Measurements from ENCODE around the gene OR2A7.
"Not testable (repeated sequence)": the region's sequence is repeated elsewhere in the genome, so short reads cannot be mapped to it uniquely, and the experiment has no call there.

The OR2A7 gene

DNA sequence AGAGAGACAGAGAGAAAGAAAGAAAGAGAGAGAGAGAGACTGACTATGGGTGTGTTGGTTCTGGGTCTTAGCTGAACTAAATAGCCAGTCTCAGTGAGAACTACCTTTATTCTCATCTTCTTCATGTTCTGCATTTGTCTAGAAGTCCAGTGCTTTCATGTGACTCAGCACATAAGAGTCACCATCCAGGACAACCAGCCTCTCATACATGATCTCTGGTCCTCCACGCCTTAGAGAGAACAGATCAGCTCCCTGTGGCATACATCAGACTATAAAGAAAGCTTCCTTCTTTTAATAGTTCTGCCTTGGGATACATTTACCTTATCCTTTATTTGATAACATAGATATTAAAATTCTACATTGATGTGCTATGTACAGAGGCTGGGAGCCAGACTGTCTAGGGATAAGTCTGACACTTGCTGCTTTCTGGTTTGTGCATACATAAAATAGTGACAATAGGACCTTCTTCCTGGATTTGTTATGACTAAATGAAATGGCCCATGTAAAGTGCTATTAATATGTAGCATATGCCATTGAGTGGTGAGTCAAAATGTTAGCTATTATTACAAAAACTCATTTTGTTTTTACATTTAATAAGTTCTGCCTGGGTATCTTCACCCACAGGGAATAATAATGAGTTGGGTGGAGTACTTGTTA, 16.8 kb downstream of the OR2A7 start:
- not testable (repeated sequence) for DNase-seq

DNA sequence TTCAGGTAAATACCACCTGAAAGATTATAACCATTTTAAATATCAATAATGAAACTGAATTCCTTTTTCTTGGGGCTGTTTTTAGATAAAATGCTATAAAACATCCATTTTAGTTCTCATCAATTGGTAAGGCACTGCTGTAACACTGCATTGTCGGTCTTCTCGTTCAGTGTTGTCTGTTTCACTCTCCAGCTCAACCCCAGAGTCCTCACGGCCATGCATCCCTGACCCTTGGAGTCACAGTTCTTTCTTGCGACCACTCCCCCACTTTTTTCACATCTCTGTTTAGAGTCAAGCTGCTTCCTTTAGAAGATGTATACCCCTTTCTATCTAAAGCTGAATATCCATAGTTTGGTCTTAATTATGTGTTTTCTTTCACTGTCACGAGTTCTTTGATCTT, 17.6 kb downstream of the OR2A7 start:
- not testable (repeated sequence) for DNase-seq

DNA sequence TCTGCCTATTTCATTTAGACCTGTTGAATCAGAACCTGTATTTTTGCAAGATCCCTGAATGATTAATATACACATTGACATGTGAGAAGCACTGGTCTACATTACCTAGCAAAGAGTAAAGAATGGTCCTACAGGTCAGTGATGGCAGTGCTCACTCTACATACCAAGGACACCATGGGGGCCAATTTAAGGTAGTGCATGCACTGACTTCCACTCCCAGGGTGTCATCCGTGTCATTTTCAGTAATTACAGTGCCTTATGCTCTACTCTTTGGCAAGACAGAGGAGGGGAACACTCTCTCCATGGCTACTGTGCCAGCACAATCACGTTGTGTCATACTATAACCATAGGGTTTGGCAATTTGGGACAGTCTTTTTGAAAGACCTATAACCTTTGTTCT, 19.2 kb downstream of the OR2A7 start:
- not testable (repeated sequence) for DNase-seq

DNA sequence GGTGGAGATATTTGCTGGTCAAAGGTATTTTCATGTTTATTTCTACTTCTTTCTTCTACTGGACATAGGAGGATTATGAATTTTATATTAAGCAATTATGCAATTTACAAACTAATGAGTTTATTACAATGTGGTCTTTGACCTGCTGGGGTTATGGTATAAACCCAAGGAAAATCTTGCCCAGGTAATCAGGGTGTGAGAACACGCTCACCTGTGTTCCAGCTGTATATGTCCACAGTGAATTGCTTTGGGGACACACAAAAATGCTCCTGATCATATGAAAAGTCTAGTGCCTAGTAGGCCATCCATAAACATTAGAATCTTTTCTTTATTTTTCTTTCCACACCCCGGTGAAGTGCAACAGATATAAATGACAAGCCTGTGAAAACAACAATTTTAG, 25.2 kb downstream of the OR2A7 start, which contains the start of gene OR2A42:
OR2A42 (minus strand) TSS at position 241 of the 400 bp plus-strand sequence. CDS start 6,762 bp downstream, outside the sequence.
- DNase-seq, result not testable (repeated sequence)

DNA sequence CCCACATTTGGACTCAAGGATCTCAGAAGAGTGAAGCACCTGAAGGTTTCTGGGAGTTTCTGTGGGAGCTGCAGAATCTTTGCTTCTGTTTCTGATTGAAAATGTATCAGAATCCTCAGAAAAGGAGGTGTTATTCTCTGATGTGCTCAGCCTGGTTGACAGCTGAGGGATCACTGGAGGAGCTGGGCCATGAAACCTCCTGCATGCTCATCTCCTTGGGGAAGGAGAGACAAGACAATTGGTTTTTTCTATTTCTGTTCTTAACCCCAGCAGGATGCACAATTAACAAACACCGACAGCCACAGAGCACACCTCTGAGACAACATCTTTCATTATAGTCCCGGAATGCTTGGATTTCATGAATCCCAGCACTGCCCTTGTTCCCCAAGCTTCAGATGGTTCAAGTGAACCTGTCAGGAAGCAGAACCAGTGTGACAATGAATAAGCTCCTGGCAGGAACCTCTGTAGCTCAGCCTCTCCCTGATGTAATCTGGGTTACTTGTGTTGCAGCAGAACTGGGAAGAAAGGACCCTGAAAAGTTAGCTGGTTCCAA, 26.0 kb downstream of the OR2A7 start:
- DNase-seq, result not testable (repeated sequence)

DNA sequence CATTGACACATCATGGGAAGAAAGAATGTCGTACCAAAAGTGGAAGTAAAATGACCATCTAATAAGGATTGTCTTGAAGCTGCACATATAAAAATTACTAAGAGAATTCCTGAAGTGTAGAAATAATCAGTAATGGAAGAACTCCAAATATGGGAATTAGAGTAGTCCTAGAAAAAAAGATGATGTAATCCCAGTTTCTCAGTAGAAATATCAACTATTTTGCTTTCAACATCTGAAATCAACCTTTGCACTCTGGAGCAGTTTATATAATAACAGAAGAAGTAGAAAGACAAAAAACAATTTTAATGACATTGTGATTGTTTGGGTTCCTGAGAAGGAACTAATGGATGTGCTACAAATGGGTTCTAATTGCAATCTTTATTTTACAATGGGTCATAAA, 31.6 kb downstream of the OR2A7 start:
- not testable (repeated sequence) for DNase-seq

DNA sequence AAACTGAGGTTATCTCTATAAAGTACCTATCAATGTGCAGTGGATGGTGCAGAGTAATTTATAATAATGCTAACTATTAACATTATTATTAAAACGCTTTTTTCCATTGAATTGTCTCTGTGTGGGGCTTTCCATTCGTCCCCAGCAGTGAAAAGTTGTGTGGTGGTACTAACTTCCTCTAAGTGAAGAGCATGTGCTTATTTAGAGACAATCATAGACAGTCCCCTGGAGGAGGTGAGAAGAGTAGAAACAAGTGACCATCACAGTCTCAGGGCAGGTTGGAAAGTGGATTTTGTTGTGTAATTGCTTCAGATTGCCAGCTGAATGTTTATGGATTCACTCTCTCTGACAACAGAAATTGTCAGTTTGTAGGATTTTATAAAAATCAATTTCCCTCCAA, 33.6 kb downstream of the OR2A7 start:
- DNase-seq, result not testable (repeated sequence)

DNA sequence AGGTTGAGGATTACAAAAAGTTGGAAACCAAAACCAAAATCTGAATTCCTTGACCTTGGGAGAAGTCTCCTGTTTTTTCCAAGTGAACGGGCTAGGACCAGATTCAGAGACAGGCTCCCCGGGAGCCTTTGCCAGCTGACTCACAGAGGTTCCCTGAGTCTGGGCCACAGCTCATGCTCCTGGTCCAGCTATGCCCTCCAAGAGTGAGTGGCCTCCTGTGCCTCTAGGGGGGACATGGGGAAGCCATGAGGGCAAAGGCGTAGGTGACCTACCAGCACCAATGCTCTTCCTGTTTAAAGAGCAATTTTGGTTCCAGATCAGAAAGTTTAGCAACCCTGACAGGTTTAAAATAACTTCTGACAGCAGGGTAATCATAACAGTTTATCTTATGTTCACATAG, 35.8 kb downstream of the OR2A7 start:
- DNase-seq, result not testable (repeated sequence)

DNA sequence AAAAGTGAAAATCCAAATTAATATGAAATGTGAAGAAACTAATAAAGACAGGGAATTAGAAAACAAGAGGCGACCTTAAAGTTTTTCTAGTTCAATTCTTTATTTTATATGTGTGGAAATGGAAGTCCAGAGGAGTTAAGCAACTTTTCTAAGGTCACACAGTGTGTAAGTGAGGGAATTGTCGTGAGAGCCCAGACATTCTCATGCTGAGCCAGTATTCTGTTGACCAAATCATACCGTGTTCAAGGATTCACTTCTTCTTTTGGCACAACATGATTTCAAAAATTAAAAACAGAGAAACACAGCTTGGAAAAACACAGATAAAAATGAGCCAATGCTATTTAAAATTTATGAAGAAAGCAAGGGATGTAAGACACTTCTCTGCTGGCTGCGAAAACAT, 37.7 kb downstream of the OR2A7 start:
- DNase-seq, result not testable (repeated sequence)

DNA sequence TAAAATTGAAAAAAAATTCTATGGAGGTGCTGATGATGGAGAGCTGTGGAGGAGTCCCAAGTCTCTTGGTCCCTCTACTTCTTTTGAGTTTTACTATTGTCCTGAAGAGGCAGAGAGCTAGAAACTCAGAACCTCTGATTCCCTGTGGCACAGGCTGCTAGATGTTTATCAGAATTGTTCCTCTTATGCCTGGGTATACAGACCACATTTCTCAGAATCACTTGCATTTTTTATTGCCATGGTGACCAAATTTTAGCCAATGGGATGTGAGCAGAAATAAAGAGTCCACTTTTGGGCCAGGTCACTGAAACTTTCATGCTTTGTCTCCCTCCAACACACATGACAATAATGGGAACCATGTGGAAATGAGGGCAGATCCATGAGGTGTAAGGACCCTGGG, 40.9 kb downstream of the OR2A7 start:
- DNase-seq, result not testable (repeated sequence)

DNA sequence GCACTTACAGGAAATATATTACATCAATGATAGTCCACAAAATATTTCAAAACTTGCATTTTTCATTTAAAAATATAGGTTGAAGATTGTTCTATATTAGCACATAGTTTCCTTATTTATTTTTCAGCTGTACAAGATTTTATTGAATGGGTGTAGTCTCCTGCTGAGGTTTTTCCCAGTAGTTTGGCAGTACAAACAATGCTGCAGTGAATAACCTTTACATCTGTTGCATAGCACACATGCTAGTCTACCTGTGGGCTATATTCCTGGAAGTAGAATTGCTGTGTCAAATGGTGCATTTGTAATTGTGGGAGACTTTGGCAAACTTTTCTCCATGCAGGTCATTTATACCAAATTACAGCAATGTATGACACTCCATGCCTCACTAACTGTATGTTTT, 44.1 kb downstream of the OR2A7 start:
- not testable (repeated sequence) for DNase-seq

DNA sequence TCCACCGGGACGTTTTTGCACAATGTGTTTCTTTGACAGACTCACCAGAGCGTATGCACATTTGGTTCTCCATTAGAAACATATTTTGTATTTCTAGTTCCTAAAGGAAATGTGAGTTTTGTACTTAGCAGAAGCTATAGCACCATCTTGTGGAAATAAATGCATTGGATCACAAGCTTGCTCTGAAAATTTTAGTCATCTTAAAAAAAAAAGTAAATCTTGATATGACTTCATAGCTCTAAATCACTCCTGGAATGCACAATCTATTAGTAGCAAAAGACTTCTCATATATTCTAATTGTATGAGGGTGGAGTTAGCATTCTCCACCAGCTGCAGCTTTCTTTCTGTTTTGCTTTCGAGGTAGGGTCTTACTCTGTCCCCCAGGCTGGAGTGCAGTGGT, 45.4 kb downstream of the OR2A7 start:
- not testable (repeated sequence) for DNase-seq

DNA sequence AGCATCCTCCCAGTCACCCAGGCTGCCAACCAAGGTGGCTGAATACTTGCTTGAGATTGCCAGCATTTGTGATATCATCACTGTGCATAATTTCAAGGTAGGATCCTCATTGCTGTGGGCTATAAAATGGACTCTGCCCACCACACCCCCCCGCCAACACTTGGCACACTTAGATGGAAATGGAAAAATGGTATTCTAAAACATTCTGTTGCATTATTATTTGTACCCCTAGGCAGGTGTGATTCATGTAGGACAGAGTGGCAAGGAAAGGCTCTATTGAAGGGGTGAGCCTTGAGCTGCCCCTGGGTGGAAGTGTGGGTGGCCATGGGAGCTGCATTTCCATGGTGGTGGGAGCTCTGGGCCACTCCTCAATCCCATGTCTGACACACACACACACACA, 46.0 kb downstream of the OR2A7 start:
- not testable (repeated sequence) for DNase-seq

DNA sequence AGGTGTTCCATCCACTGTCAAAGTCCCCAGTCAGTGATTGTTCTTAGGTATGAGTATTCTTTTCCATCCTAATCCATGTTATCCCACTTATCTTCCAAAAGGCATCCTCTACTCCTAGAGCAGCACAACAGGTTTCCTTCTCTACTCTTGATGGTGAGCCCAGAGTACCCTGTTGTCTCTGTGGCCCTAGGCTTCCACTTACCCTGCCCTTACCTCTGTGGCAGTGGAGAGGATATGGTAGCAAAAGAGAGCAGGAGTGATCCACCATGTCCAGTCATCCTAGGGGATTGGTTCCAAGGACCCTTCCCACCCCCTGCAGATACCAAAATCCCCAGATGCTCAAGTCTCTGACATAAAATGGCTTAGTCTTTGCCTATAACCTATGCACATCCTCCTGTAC, 47.4 kb downstream of the OR2A7 start:
- not testable (repeated sequence) for DNase-seq

Measured in NCI-H1436 (cell line).